AG10803 (cell line): ENCODE results near the gene SCARB1.
"Not testable (repeated sequence)": the region's sequence is repeated elsewhere in the genome, so short reads cannot be mapped to it uniquely, and the experiment has no call there.

ENCODE experiments used
- DNase-seq: peaks from one replicate; pipeline ENCODE4 v3.0.0; 2010; ENCODE audit warnings: low read depth
- H3K4me3 ChIP-seq: 2 replicates; pipeline ENCODE4 v1.5.1; 2011; ENCODE audit warnings: mild to moderate bottlenecking, low read length, control low read depth
- CTCF ChIP-seq: conservative IDR thresholded peaks from 2 replicates; pipeline ENCODE4 v1.5.1; 2011; ENCODE audit warnings: mild to moderate bottlenecking, low read length, control low read depth, inconsistent platforms

Gene SCARB1

DNA sequence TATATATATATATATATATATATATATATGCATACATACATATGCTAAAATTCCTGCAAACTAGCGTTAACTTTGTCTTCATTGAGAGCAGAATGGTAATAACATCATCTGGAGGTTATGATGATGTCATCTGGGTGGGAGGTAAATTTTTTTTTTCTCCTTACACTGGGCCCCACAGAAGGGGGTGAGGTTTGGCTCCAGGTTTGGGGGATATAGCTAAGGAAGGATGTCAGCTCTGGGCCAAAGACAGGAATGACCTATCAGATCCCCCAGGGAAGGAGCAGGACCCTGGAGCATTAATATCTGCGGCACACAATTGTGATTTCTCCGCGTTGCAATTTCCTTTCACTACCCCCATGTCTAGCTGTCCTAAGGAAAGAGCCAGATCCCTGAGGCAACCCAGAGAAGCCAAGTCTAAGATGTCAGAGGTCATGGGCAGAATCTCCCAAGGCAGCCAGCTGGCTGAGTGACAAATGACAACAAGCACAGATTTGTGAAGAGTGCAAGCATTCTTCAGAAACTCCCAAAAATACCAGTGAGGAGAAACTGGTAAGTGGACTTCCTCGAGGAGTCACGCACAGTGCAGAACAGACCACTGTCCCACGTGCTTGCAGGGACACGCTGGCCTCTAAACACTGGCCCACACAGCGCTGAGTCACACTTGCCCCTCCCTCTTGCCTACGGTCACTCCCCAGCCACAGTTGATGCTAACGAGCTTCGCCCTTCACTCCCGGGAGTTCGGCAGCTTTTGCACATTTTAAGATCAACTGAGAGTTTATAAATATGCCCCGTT is 40.8 kb upstream of the SCARB1 start:
- TF ChIP-seq CTCF, result no peak
- peak overlapping the region; percentile 18 for H3K4me3 ChIP-seq
- DNase-seq, result peak; percentile 98

DNA sequence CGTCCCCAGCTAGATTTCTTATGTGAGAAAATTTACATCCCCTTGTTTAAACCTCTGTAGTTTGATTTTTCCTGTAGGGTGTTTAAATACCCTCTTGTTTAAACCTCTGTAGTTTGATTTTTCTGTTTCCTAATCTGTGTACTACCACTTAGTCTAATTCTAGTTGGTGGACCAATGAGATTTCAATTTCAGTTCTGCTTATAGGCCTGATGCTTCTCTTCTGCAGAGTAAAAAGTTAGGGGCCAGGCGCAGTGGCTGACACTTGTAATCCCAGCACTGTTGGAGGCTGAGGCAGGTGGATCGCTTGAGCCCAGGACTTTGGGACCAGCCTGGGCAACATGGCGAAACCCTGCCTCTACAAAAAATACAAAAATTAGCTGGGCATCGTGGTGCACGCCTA is 39.3 kb upstream of the SCARB1 start:
- TF ChIP-seq CTCF, result no peak
- no peak overlapping the region for H3K4me3 ChIP-seq
- DNase-seq, result no peak

DNA sequence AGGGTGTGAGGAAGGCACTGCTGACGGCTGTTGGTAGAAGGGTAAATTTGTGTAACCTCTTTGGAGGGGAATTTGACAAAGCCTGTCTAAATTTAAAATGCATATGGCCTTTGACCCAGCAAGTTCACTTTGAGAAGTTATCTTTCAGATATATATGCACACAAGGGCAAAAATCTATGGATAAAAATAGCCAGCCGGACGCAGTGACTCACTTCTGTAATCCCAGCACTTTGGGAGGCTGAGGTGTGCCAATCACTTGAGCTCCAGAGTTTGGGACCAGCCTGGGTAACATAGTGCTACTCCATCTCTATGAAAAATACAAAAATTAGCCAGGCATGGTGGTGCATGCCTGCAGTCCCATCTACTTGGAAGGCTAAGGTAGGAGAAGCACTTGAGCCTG is 37.3 kb upstream of the SCARB1 start:
- no peak for TF ChIP-seq CTCF
- H3K4me3 ChIP-seq, result no peak overlapping the region
- no peak for DNase-seq

GRCh38 chr12:124900345-124900795 is 36.7 kb upstream of the SCARB1 start:
- not testable (repeated sequence) for H3K4me3 ChIP-seq, DNase-seq

DNA sequence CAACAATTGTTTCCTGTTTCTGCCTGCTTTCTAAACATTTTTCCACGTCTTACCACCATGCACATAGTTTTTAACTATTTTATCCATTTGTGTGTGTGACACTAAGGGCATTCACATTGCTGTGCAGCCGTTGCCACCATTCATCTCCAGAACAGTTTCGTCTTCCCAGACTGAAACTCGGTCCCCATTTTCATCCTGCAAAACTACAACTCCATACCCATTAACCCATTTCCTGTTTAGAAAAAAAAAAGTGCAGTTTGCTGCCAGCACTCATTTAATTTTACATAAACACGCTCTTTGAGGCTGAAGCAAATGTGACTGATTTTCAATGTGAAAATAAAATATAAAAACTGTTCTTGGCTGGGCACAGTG is 35.2 kb upstream of the SCARB1 start:
- no peak for TF ChIP-seq CTCF
- no peak overlapping the region for H3K4me3 ChIP-seq
- DNase-seq, result no peak

DNA sequence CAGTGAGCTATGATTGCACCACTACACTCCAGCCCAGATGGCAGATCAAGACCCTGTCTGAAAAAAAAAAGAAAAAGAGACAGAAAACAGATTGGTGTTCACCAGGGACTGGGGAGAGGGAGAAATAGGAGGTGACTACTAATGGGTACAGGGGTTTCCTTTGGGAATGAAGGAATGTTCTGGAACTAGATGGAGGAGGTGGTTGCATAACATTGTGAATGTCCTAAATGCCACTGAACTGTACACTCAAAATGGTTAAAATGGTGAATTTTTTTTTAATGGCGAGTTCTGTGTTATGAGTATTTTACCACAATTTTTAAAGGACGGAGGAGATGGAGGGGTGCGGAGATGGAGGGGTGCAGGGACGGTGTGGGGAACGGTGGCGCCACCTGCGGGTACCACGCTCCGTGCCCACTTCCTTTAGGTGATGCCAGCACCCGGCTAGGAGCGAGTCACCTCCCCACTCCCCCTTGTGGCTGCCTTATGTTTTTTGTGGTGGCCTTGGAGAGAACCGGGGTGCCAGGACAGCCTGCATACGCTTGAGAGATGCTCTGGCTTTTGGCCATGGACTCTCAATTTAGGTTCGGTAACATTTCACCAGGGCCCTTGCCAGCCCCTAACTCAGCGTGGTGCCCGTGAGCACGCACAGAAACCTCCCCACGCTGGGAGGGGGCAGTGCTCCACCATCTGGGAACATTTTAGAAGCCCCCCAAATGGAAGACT is 34.7 kb upstream of the SCARB1 start:
- no peak for DNase-seq
- TF ChIP-seq CTCF, result peak; percentile 49

DNA sequence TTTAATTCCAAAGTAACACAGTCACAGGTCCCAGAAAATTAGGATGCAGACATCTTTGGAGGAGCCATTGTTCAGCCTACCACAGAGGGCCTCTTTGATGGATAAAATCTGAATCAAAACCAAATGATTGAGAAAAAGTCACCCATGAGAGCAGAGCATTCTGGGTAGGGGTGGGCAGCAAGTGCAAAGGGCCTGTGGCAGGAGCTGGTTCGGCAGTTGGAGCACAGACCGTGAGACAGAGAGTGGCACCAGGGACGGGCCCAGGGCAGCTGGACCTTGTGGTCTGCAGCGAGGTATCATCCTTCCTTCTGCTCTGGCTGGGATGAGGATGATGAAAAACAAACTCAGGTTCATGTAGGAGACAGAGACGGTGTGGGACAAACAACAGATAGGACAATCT is 32.8 kb upstream of the SCARB1 start:
- H3K4me3 ChIP-seq, result no peak overlapping the region
- TF ChIP-seq CTCF, result no peak
- DNase-seq, result no peak

More for the DNA sequence above, 34.7 kb upstream of the SCARB1 start:
- no peak overlapping the region for H3K4me3 ChIP-seq
